Measurements from ENCODE around the gene LPGAT1. TPM values are rescaled to one million over a fixed set of nuclear protein-coding genes. Genes with fewer than 3 reads are reported as not detected.

The LPGAT1 gene
- total RNA-seq, 1 donor from 2014 or later, result 5.7 TPM

GRCh38 chr1:211741788-211742187 is 88.8 kb downstream of the LPGAT1 start:
- H3K4me1 ChIP-seq, result peaks cover 6% of the 10 kb centered on the region
- Mint-ChIP-seq H3K4me3 (no peak overlapping the region), H3K27ac (no peak overlapping the region), H3K4me1 (peaks cover 12% of the 10 kb centered on the region), H3K27me3 (ENCODE audit: insufficient read depth, low read depth) (peaks cover 15% of the 10 kb centered on the region), H3K36me3 (no peaks in the 10 kb centered on the region), H3K9me3 (no peaks in the 10 kb centered on the region)
- H3K9ac ChIP-seq, result no peak overlapping the region
- no peak overlapping the region for H3K4me2 ChIP-seq
- H3K9me3 ChIP-seq (ENCODE audit: low read depth), result no peaks in the 10 kb centered on the region
- TF ChIP-seq EZH2phosphoT487 (IDR thresholded peaks at IDR 0.05) (no peak), EZH2 (IDR thresholded peaks at IDR 0.05) (no peak), CTCF (IDR thresholded peaks at IDR 0.05) (no peak)
- H3F3A ChIP-seq (ENCODE audit: low read depth), result no peaks in the 10 kb centered on the region
- DNase-seq (ENCODE audit: low spot score), result no peak
- no peaks in the 10 kb centered on the region for H3K27me3 ChIP-seq
- H3K27ac ChIP-seq, result no peak overlapping the region
- no peaks in the 10 kb centered on the region for H3K36me3 ChIP-seq
- no peaks in the 10 kb centered on the region for H4K20me1 ChIP-seq (ENCODE audit: low read depth)
- H2AFZ ChIP-seq (replicated peaks), result no peak overlapping the region
- no peak overlapping the region for H3K4me3 ChIP-seq
- H3K79me2 ChIP-seq (ENCODE audit: low read depth), result no peaks in the 10 kb centered on the region

GRCh38 chr1:211741116-211741515 is 89.4 kb downstream of the LPGAT1 start:
- no peak overlapping the region for H3K27ac ChIP-seq
- peaks cover 20% of the 10 kb centered on the region for H3K27me3 Mint-ChIP-seq (ENCODE audit: insufficient read depth, low read depth)
- H3K36me3 ChIP-seq, result no peaks in the 10 kb centered on the region
- no peak overlapping the region for H3K4me3 Mint-ChIP-seq
- H3K9me3 Mint-ChIP-seq, result no peaks in the 10 kb centered on the region
- H3K79me2 ChIP-seq (ENCODE audit: low read depth), result no peaks in the 10 kb centered on the region
- no peaks in the 10 kb centered on the region for H3K27me3 ChIP-seq
- H3K27ac Mint-ChIP-seq, result peak overlapping the region; percentile 80
- no peaks in the 10 kb centered on the region for H3K36me3 Mint-ChIP-seq
- H3K4me1 Mint-ChIP-seq, result peaks cover 19% of the 10 kb centered on the region
- H3K9me3 ChIP-seq (ENCODE audit: low read depth), result no peaks in the 10 kb centered on the region
- DNase-seq (ENCODE audit: low spot score), result no peak
- H3K4me3 ChIP-seq, result no peak overlapping the region
- no peaks in the 10 kb centered on the region for H4K20me1 ChIP-seq (ENCODE audit: low read depth)
- H3K4me2 ChIP-seq, result no peak overlapping the region
- H3F3A ChIP-seq (ENCODE audit: low read depth), result no peaks in the 10 kb centered on the region
- H2AFZ ChIP-seq (replicated peaks), result no peak overlapping the region
- H3K9ac ChIP-seq, result no peak overlapping the region
- TF ChIP-seq EZH2phosphoT487 (IDR thresholded peaks at IDR 0.05) (no peak), EZH2 (IDR thresholded peaks at IDR 0.05) (no peak), CTCF (IDR thresholded peaks at IDR 0.05) (peak; percentile 4)
- peaks cover 6% of the 10 kb centered on the region for H3K4me1 ChIP-seq

GRCh38 chr1:211739671-211740411 is 90.7 kb downstream of the LPGAT1 start:
- H3K4me3 Mint-ChIP-seq, result no peak overlapping the region
- no peak overlapping the region for H3K9ac ChIP-seq
- H3K4me1 Mint-ChIP-seq, result peaks cover 31% of the 10 kb centered on the region
- TF ChIP-seq CTCF (IDR thresholded peaks at IDR 0.05), result no peak
- TF ChIP-seq EZH2 (IDR thresholded peaks at IDR 0.05), result no peak
- no peak for TF ChIP-seq EZH2phosphoT487 (IDR thresholded peaks at IDR 0.05)
- no peak for DNase-seq (ENCODE audit: low spot score)
- no peaks in the 10 kb centered on the region for H3K9me3 ChIP-seq (ENCODE audit: low read depth)
- H3K4me2 ChIP-seq, result no peak overlapping the region
- H3K4me1 ChIP-seq, result peaks cover 6% of the 10 kb centered on the region
- H3K27me3 Mint-ChIP-seq (ENCODE audit: insufficient read depth, low read depth), result peaks cover 21% of the 10 kb centered on the region
- no peak overlapping the region for H3K27ac Mint-ChIP-seq
- H3K36me3 Mint-ChIP-seq, result no peaks in the 10 kb centered on the region
- H3K27ac ChIP-seq, result no peak overlapping the region
- H3K79me2 ChIP-seq (ENCODE audit: low read depth), result no peaks in the 10 kb centered on the region
- no peaks in the 10 kb centered on the region for H3F3A ChIP-seq (ENCODE audit: low read depth)
- H2AFZ ChIP-seq (replicated peaks), result no peak overlapping the region
- no peaks in the 10 kb centered on the region for H3K27me3 ChIP-seq
- H3K36me3 ChIP-seq, result no peaks in the 10 kb centered on the region
- no peaks in the 10 kb centered on the region for H4K20me1 ChIP-seq (ENCODE audit: low read depth)
- H3K4me3 ChIP-seq, result no peak overlapping the region
- H3K9me3 Mint-ChIP-seq, result no peaks in the 10 kb centered on the region
